HG02973 (cell line): ENCODE data around the gene FRS2.

Source experiments
- ATAC-seq: cut with Tn5 transposase; IDR thresholded peaks from one replicate; pipeline ENCODE4 v1.9.1; 2021; ENCODE audit warnings: moderate library complexity; ENCODE audit not compliant: unreplicated experiment

Gene FRS2

DNA sequence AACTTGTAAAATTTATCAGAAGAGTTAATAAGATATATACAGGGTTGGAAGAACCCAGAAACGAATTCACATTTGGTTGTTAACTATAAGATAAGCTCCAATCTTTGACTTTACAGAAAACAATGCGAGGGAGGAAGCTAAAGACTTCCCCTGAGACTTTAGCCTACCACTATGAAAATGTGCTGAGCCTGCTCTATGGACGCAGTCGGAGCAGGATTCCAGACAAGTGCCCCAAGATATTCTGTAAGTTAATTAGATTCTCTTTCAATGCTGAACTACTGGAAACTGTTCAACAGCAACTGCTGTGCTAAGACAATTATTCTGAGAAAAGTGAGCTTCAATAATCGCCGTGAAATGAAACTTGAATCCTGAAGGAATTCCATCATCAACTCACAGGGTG, 148.9 kb downstream of the FRS2 start:
- no peak for ATAC-seq

DNA sequence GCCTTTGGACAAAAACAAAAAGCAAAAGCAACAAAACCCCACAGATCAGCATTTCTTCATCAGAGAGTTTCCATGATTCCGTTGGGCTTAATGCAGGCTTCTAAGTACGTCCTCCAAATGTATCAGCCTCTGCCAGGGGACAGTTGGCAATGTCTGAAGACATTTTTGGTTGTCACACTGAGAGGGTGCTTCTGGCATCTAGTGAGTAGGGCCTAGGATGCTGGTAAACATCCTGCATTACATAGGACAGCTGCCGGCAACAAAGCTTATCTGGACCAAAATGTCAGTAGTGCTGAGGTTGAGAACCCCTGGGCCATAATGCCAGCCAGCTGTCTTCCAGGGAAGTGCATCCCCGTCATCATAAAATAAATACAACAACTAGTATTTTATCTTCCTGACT, 149.9 kb downstream of the FRS2 start:
- no peak for ATAC-seq

- no peak for ATAC-seq
Observed at GRCh38 chr12:69620921-69621320, 150.7 kb downstream of the FRS2 start.

- no peak for ATAC-seq
Observed at GRCh38 chr12:69621551-69621950, 151.4 kb downstream of the FRS2 start.

GRCh38 chr12:69623970-69624369, 153.8 kb downstream of the FRS2 start:
- ATAC-seq, result no peak

- no peak for ATAC-seq
Observed at GRCh38 chr12:69627501-69627900, 157.3 kb downstream of the FRS2 start.
